ENCODE data around the gene VSIG2. TPM values are rescaled to one million over a fixed set of nuclear protein-coding genes. Genes with fewer than 3 reads are reported as not detected.

VSIG2 gene
- total and polyA plus RNA-seq, 2 of the 4 experiments (the other 2 are of a cell fraction): not detected

DNA sequence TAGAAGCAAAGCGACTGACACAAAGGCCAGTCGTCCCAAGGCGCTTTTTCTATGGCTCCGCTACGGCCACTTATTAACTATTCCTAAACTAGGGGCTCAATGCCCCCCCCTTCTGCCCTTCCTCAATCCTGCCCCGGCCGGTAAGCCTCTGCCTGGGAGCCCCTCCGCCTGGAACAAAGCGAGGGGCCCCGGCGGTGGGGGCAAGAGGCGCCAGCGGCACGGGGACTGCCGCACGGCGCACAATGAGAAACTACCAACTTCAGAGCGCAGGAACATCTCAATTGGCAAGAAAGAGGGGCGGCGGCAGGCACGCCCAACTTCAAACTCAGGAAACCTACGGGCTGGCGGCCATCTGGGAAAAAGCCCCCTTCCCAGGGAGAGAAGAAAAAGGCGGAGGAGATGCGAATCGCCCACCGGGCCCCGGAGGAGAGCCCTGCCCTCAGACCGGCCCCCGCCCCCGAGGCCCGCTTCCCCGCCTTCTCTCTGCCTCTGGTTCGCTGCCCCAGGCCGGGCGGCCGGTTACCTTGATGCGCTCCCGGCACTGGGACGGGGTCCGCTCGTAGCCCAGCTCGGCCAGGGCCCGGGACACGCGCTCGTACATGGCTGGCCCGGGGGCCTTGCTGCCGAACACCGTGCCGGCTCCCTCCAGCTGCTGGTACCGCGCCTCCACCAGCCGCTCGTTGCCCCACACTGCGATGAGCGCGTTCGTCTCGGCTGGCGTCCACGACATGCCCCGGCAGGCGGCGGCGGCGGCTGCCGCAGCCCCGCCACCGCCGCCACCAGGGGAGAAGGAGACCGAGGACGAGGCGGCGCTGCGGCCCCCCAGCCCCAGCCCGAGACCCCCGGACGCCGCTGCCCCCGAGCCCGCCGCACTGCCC lies 47.5 kb upstream of the VSIG2 start:
- Histone ChIP-seq H3K4ac (ENCODE audit: low read depth, low read length) (peak overlapping the region; percentile 84), H2AK9ac (replicated peaks; ENCODE audit: low read depth, low read length, poor library complexity) (peak overlapping the region; percentile 86), H3K23ac (ENCODE audit: low read depth, low read length) (peak overlapping the region; percentile 68), H3K4me3 (ENCODE audit: insufficient read depth, low read depth, low read length) (peak overlapping the region; percentile 68), H3K79me1 (ENCODE audit: low read depth in 1 of 2, low read length in 2 of 2) (peaks cover 7 to 23% of the 10 kb centered on the region in 2 experiments), H3K56ac (ENCODE audit: extremely low read depth, insufficient read depth, low read length) (peak overlapping the region; percentile 19; the same call in 1 of the 2 replicates), H2AK5ac (ENCODE audit: low read depth, low read length) (no peak overlapping the region), H4K91ac (ENCODE audit: insufficient read depth, low read depth, low read length) (peak overlapping the region; percentile 85), H3K27ac (ENCODE audit: insufficient read depth, low read length) (peak overlapping the region; percentile 90), H4K8ac (ENCODE audit: low read depth in 2 of 2, low read length in 2 of 2) (peak overlapping the region; percentile 84 to 90; a peak in 2 of 4 replicates), H3K9me1 (ENCODE audit: insufficient read depth, low read length) (no peaks in the 10 kb centered on the region), H3K27me3 (ENCODE audit: control insufficient read depth, insufficient read depth, low read length) (no peaks in the 10 kb centered on the region), H3K18ac (ENCODE audit: low read depth, low read length) (0 out of 2 replicates have a peak overlapping the region, but pooled peaks have one; percentile 20), H3K36me3 (ENCODE audit: control insufficient read depth, insufficient read depth, low read length) (no peaks in the 10 kb centered on the region), H3K9ac (ENCODE audit: low read depth, low read length) (peak overlapping the region; percentile 82), H3K4me1 (ENCODE audit: control insufficient read depth, insufficient read depth, low read length) (peaks cover 4% of the 10 kb centered on the region), H3K9me3 (ENCODE audit: control insufficient read depth, insufficient read depth, low read length) (no peaks in the 10 kb centered on the region), H4K20me1 (ENCODE audit: insufficient read depth, low read length) (peaks cover 28% of the 10 kb centered on the region), H3K14ac (replicated peaks; ENCODE audit: low read depth, low read length) (peak overlapping the region; percentile 87; the same call in 1 of the 2 replicates), H2BK15ac (ENCODE audit: low read depth, low read length) (no peak overlapping the region), H3K4me2 (ENCODE audit: low read depth, low read length) (peak overlapping the region; percentile 99), H2BK20ac (ENCODE audit: low read depth, low read length) (no peak overlapping the region), H2AFZ (replicated peaks; ENCODE audit: low read length, poor library complexity) (peak overlapping the region; percentile 100), H2BK120ac (ENCODE audit: low read depth, low read length) (peak overlapping the region; percentile 53; the same call in 1 of the 2 replicates), H4K5ac (ENCODE audit: low read depth, low read length) (peak overlapping the region; percentile 31; the same call in 1 of the 2 replicates), H2BK5ac (ENCODE audit: low read depth, low read length, poor library complexity, severe bottlenecking) (peak overlapping the region; percentile 72)
- POLR2A ChIA-PET (ENCODE audit: unreplicated experiment): no interaction called here
- no peak for TF ChIP-seq RFX5 (IDR thresholded peaks at IDR 0.05; ENCODE audit: low read depth, low read length)
- TF ChIP-seq BHLHE40 (IDR thresholded peaks at IDR 0.05; ENCODE audit: low read depth, low read length): 0 out of 2 replicates have a peak, but pooled peaks have one; percentile 11
- no peak for TF ChIP-seq SMC3 (IDR thresholded peaks at IDR 0.05; ENCODE audit: low read depth, low read length)
- TF ChIP-seq MAZ (IDR thresholded peaks at IDR 0.05; ENCODE audit: borderline replicate concordance, low read depth, low read length): peak; percentile 7; the same call in 1 of the 2 replicates
- in situ Hi-C loops (cut with MboI; ENCODE audit: low sequenced_read_pairs) (loop anchor here (25.0 kb wide), 1 partner anchor 387 kb away; the partner anchor contains the start of gene OR8B4), intact Hi-C loops (cut with micrococcal nuclease) (loop anchor here (1.0 to 2.0 kb wide), 2 partner anchors 37 to 126 kb away; partner anchors contain the start of genes SIAE and SPA17), dilution Hi-C loops (cut with HindIII; ENCODE audit: low sequenced_read_pairs, unreplicated experiment) (no loop called here)
- WGBS, 2 experiments (ENCODE audit: extremely low coverage in 2 of 2, insufficient read length in 1 of 2): 1% methylated on average over 48 of the region's 83 CpGs; no CpG with 5 or more reads in 1 of the 2 experiments
- ATAC-seq (ENCODE audit: low read depth) (peak; percentile 48), DNase-seq (peak; percentile 18)
- CTCF ChIA-PET: interaction anchor here (0.6 to 1.2 kb wide), 4 partner anchors 10 to 38 kb away, joined by 3 to 7 read pairs (median 3); no protein-coding TSS in a partner anchor
- BruUV-seq (replicated peaks): no TSS peak

Data from IMR-90 (cell line).